A549 (cell line): ENCODE data around the gene ABL1. TPM values are rescaled to one million over a fixed set of nuclear protein-coding genes. Genes with fewer than 3 reads are reported as not detected.

Source experiments
- ATAC-seq, 2 experiments: fragments of 200-7000 bp in 1 of 2; fragments of >200 bp in 1 of 2; cut with Nextera tagmentation in 1 of 2; cut with Tn5 transposase in 1 of 2; 3 replicates each; pipeline versions ENCODE4 v1.8.0 to v1.9.1; 2018 to 2020; ENCODE audit warnings: mild to moderate bottlenecking in 1 of 2, moderate library complexity in 1 of 2
- CTCF ChIA-PET: fragments of 300-600 bp; sonication (Branson Sonifier 250); formaldehyde crosslinking; extraction: SDS; loops from one replicate; lab custom pipeline; 2021; ENCODE audit warnings: antibody characterized with exemption, inconsistent platforms; lab: Yijun Ruan, JAX
- POLR2A ChIA-PET: fragments of 350-600 bp; formaldehyde crosslinking; extraction: SDS; loops from one replicate; lab custom pipeline; 2021; ENCODE audit warnings: antibody characterized with exemption, inconsistent platforms; lab: Yijun Ruan, JAX
- DNase-seq, 2 experiments: peaks; one replicate each; pipeline versions ENCODE4 v3.0.0 to v3.0.0-alpha.2; 2011 to 2016; ENCODE audit warnings: low read depth in 1 of 2, low spot score in 1 of 2
- FAIRE-seq: peaks from 2 replicates; lab custom pipeline; 2011; peaks lifted over from hg19 to GRCh38; lab: Jason Lieb, UNC
- H3K27ac ChIP-seq, 2 experiments: fragments of >200 bp; sonication (Bioruptor Twin); formaldehyde crosslinking; 3 replicates each; pipeline ENCODE4 v1.5.1; 2016 to 2017
- H3K4me1 ChIP-seq: fragments of >200 bp; sonication (Bioruptor Twin); formaldehyde crosslinking; 3 replicates; pipeline ENCODE4 v1.6.1; 2016
- H3K4me2 ChIP-seq: fragments of >200 bp; sonication (Bioruptor Twin); formaldehyde crosslinking; 3 replicates; pipeline ENCODE4 v1.6.1; 2016
- H3K4me3 ChIP-seq: fragments of >200 bp; sonication (Bioruptor Twin); formaldehyde crosslinking; 3 replicates; pipeline ENCODE4 v1.5.1; 2016
- H3K9me3 ChIP-seq: fragments of >200 bp; sonication (Bioruptor Twin); formaldehyde crosslinking; 3 replicates; pipeline ENCODE4 v1.6.1; 2016
- BHLHE40 ChIP-seq: IDR thresholded peaks from 2 replicates; pipeline ENCODE4 v1.6.1; 2012; ENCODE audit warnings: low read depth, low read length, inconsistent platforms
- CBX8 ChIP-seq: fragments of 200-600 bp; sonication (generic); IDR thresholded peaks from 2 replicates; pipeline ENCODE4 v1.6.1; 2016
- CEBPB ChIP-seq, 2 experiments: fragments of >200 bp in 1 of 2; sonication (Bioruptor Twin) in 1 of 2; formaldehyde crosslinking in 1 of 2; IDR thresholded peaks; 2 replicates each; pipeline ENCODE4 v1.6.1; 2012 to 2016
- CHD2 ChIP-seq: fragments of 150-350 bp; IDR thresholded peaks from 2 replicates; pipeline ENCODE4 v1.6.1; 2014; ENCODE audit warnings: low read length; ENCODE audit not compliant: partially characterized antibody
- CHD4 ChIP-seq: fragments of 200-600 bp; sonication (generic); IDR thresholded peaks from 2 replicates; pipeline ENCODE4 v1.6.1; 2016; ENCODE audit warnings: antibody characterized with exemption, mild to moderate bottlenecking, borderline replicate concordance
- CTCF ChIP-seq: fragments of >200 bp; sonication (Bioruptor Twin); formaldehyde crosslinking; IDR thresholded peaks from 3 replicates; pipeline ENCODE4 v1.5.1; 2016
- EHMT2 ChIP-seq: fragments of 200-600 bp; sonication (generic); IDR thresholded peaks from 2 replicates; pipeline ENCODE4 v1.6.1; 2016; ENCODE audit warnings: antibody characterized with exemption, low read depth, mild to moderate bottlenecking, moderate library complexity
- ESRRA ChIP-seq: fragments of 150-350 bp; IDR thresholded peaks from 2 replicates; pipeline ENCODE4 v1.6.1; 2014; ENCODE audit warnings: mild to moderate bottlenecking, low read length, borderline replicate concordance
- FOSL2 ChIP-seq, 2 experiments: fragments of 450-650 bp in 1 of 2; fragments of >200 bp in 1 of 2; sonication (Bioruptor Twin) in 1 of 2; formaldehyde crosslinking; IDR thresholded peaks; 2 replicates each; pipeline versions ENCODE4 v1.5.0 to v1.6.1; 2016 to 2020; ENCODE audit warnings: mild to moderate bottlenecking in 1 of 2, moderate library complexity in 1 of 2
- GATA3 ChIP-seq: IDR thresholded peaks from 2 replicates; pipeline ENCODE4 v1.6.1; 2012; ENCODE audit warnings: borderline replicate concordance
- HES2 ChIP-seq: fragments of >200 bp; sonication (Bioruptor Twin); formaldehyde crosslinking; IDR thresholded peaks from 2 replicates; pipeline ENCODE4 v1.6.1; 2016
- HOXB5 ChIP-seq: fragments of 250-450 bp; sonication (Bioruptor Pico); IDR thresholded peaks from 2 replicates; pipeline ENCODE4 v1.5.0; 2020; ENCODE audit warnings: mild to moderate bottlenecking, moderate library complexity
- MAFK ChIP-seq: fragments of 450-650 bp; IDR thresholded peaks from 2 replicates; pipeline ENCODE4 v1.6.1; 2014; ENCODE audit not compliant: partially characterized antibody
- NFE2L2 ChIP-seq: fragments of 150-350 bp; conservative IDR thresholded peaks from 2 replicates; pipeline ENCODE4 v1.6.1; 2014; ENCODE audit warnings: low read length
- POLR2A ChIP-seq: IDR thresholded peaks from 2 replicates; pipeline ENCODE4 v1.6.1; 2012; ENCODE audit warnings: mild to moderate bottlenecking, low read length
- RAD21 ChIP-seq, 2 experiments: fragments of >200 bp in 1 of 2; sonication (Bioruptor Twin) in 1 of 2; formaldehyde crosslinking in 1 of 2; IDR thresholded peaks in 1 of 2; conservative IDR thresholded peaks in 1 of 2; 2 replicates in 1 of 2; 3 replicates in 1 of 2; pipeline ENCODE4 v1.6.1; 2012 to 2018; ENCODE audit warnings: inconsistent platforms in 1 of 2
- RARB ChIP-seq: fragments of 250-450 bp; sonication (Bioruptor Pico); IDR thresholded peaks from 2 replicates; pipeline ENCODE4 v1.8.0; 2021; ENCODE audit warnings: mild to moderate bottlenecking, moderate library complexity
- SMC3 ChIP-seq: fragments of >200 bp; sonication (Bioruptor Twin); formaldehyde crosslinking; IDR thresholded peaks from 3 replicates; pipeline ENCODE4 v1.6.1; 2018; ENCODE audit warnings: inconsistent platforms
- TFCP2L1 ChIP-seq: fragments of 250-450 bp; sonication (Bioruptor Pico); IDR thresholded peaks from 2 replicates; pipeline ENCODE4 v1.5.0; 2021; ENCODE audit warnings: mild to moderate bottlenecking
- TP53 ChIP-seq: fragments of 250-450 bp; sonication (Bioruptor Pico); IDR thresholded peaks from 2 replicates; pipeline ENCODE4 v1.5.0; 2021; ENCODE audit warnings: mild to moderate bottlenecking, moderate library complexity
- USF2 ChIP-seq: fragments of 450-650 bp; IDR thresholded peaks from 2 replicates; pipeline ENCODE4 v1.6.1; 2014; ENCODE audit warnings: antibody characterized with exemption
- ZFP36 ChIP-seq: fragments of 450-650 bp; IDR thresholded peaks from 2 replicates; pipeline ENCODE4 v1.6.1; 2014; ENCODE audit warnings: borderline replicate concordance; ENCODE audit not compliant: partially characterized antibody
- ZNF302 ChIP-seq: fragments of 250-450 bp; sonication (Bioruptor Pico); IDR thresholded peaks from 2 replicates; pipeline ENCODE4 v1.9.0; 2021; ENCODE audit warnings: inconsistent platforms, mild to moderate bottlenecking, moderate library complexity
- WGBS: methylation state at CpG from one replicate; pipeline ENCODE4 v1.1.6; 2017; ENCODE audit errors: missing lambda C conversion rate; 5-methylcytosine and 5-hydroxymethylcytosine counted together
- polyA plus RNA-seq, 4 experiments: library from polyadenylated mRNA; depleted of rRNA in 3 of 4; stranded (reverse); fragments of >200 nt; fragmentation: RNase III in 1 of 4; extraction: RNeasy Plus Mini Kit Qiagen cat#74134 plus additional on column Dnase treatment in 1 of 4; gene quantifications; 2 replicates in 3 of 4; 3 replicates in 1 of 4; pipeline ENCODE4 v1.2.3, GENCODE V29; 2011 to 2017
- TF ChIP-seq, protein P1 (sequence below): fragments of 250-450 bp; sonication (Bioruptor Pico); IDR thresholded peaks from 2 replicates; pipeline ENCODE4 v1.5.0; 2020; ENCODE audit warnings: low read depth, mild to moderate bottlenecking, moderate library complexity
- TF ChIP-seq, protein P2 (sequence below): fragments of >200 bp; sonication (Bioruptor Twin); formaldehyde crosslinking; IDR thresholded peaks from 3 replicates; pipeline ENCODE4 v1.6.1; 2016

Gene ABL1
- polyA plus RNA-seq, 2 of the 4 experiments (the other 2 are of a cell fraction) = 26.5 to 32.4 TPM

GRCh38 chr9:130849356-130849755 lies 14.3 kb downstream of the ABL1 start:
- no peak overlapping the region for H3K4me2 ChIP-seq
- WGBS = 93% methylated on average over 9 of the region's 9 CpGs
- FAIRE-seq = no peak
- peaks cover 54% of the 10 kb centered on the region for H3K4me1 ChIP-seq
- ChIA-PET CTCF (interaction anchor here (1.1 to 28.2 kb wide), 2 partner anchors 15 to 19 kb away, joined by 3 to 397 read pairs; no protein-coding TSS in a partner anchor), POLR2A (no interaction called here)
- DNase-seq = no peak
- no peak for TF ChIP-seq ESRRA
- no peak for TF ChIP-seq CEBPB (IDR thresholded peaks at IDR 0.05)
- ATAC-seq = no peak
- no peaks in the 10 kb centered on the region for H3K9me3 ChIP-seq
- no peak overlapping the region for H3K4me3 ChIP-seq
- H3K27ac ChIP-seq = peak overlapping the region in 1 of 2 experiments; percentile 61; a peak in 2 of 6 replicates

GRCh38 chr9:130852801-130853200 lies 17.7 kb downstream of the ABL1 start:
- no peak for FAIRE-seq
- no peak for DNase-seq
- 94% methylated on average over 7 of the region's 7 CpGs for WGBS
- Histone ChIP-seq H3K9me3 (no peaks in the 10 kb centered on the region), H3K4me3 (no peak overlapping the region), H3K4me1 (peaks cover 34% of the 10 kb centered on the region), H3K4me2 (no peak overlapping the region), H3K27ac (no peak overlapping the region)
- TF ChIP-seq USF2 = no peak
- no peak for TF ChIP-seq MAFK
- no peak for TF ChIP-seq RARB
- no peak for TF ChIP-seq ZNF302 (CRISPR knock-in tag)
- TF ChIP-seq ZFP36 = no peak
- TF ChIP-seq GATA3 = no peak
- no peak for ATAC-seq
- CTCF ChIA-PET = interaction anchor here (0.6 to 28.2 kb wide), 8 partner anchors 11 to 1174 kb away, joined by 3 to 397 read pairs (median 5); no protein-coding TSS in a partner anchor
- POLR2A ChIA-PET = no interaction called here

DNA sequence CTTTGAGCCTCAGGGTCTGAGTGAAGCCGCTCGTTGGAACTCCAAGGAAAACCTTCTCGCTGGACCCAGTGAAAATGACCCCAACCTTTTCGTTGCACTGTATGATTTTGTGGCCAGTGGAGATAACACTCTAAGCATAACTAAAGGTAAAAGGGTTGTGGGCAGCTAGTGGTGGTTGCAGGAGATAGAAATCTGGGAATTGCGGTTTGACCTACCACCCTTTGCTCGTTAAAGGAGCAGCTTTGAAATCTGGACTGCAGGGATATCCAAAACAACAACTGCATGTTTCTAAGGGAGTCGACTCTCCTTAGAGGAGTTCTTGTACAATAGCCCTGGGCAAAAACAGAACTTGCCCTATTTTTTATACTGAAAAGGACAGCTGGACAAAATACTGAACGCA lies 19.0 kb downstream of the ABL1 start:
- POLR2A ChIA-PET = no interaction called here
- WGBS = 86% methylated on average over 8 of the region's 8 CpGs
- CTCF ChIA-PET = interaction anchor here (0.6 to 28.2 kb wide), 9 partner anchors 8 to 394 kb away, joined by 3 to 397 read pairs (median 4); no protein-coding TSS in a partner anchor
- FAIRE-seq (no peak), ATAC-seq (no peak), DNase-seq (no peak)
- H3K27ac ChIP-seq = no peak overlapping the region
- TF ChIP-seq POLR2A = no peak
- TF ChIP-seq TFCP2L1 (CRISPR knock-in tag) = no peak
- TF ChIP-seq RAD21 (conservative IDR thresholded peaks at IDR 0.05 in 1 of 2, IDR thresholded peaks at IDR 0.05 in 1 of 2) = no peak
- TF ChIP-seq, protein P1, sequence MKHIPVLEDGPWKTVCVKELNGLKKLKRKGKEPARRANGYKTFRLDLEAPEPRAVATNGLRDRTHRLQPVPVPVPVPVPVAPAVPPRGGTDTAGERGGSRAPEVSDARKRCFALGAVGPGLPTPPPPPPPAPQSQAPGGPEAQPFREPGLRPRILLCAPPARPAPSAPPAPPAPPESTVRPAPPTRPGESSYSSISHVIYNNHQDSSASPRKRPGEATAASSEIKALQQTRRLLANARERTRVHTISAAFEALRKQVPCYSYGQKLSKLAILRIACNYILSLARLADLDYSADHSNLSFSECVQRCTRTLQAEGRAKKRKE = no peak
- TF ChIP-seq NFE2L2 = no peak
- TF ChIP-seq FOSL2 (IDR thresholded peaks at IDR 0.05) = no peak
- TF ChIP-seq FOSL2 (CRISPR knock-in tag; IDR thresholded peaks at IDR 0.05) = no peak
- TF ChIP-seq CHD4 = no peak
- TF ChIP-seq, protein P2, sequence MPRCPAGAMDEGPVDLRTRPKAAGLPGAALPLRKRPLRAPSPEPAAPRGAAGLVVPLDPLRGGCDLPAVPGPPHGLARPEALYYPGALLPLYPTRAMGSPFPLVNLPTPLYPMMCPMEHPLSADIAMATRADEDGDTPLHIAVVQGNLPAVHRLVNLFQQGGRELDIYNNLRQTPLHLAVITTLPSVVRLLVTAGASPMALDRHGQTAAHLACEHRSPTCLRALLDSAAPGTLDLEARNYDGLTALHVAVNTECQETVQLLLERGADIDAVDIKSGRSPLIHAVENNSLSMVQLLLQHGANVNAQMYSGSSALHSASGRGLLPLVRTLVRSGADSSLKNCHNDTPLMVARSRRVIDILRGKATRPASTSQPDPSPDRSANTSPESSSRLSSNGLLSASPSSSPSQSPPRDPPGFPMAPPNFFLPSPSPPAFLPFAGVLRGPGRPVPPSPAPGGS = no peak
- TF ChIP-seq CBX8 = no peak
- no peak for TF ChIP-seq EHMT2
- no peak for TF ChIP-seq SMC3
- no peak for TF ChIP-seq BHLHE40
- no peak for TF ChIP-seq HOXB5 (CRISPR knock-in tag)
- no peak for TF ChIP-seq HES2
- TF ChIP-seq CTCF = no peak
- TF ChIP-seq TP53 (CRISPR knock-in tag) = no peak
- TF ChIP-seq ZFP36 = no peak
- TF ChIP-seq USF2 = no peak
- TF ChIP-seq CHD2 = no peak
- H3K4me2 ChIP-seq = no peak overlapping the region
- peaks cover 33% of the 10 kb centered on the region for H3K4me1 ChIP-seq
- H3K9me3 ChIP-seq = no peaks in the 10 kb centered on the region
- no peak overlapping the region for H3K4me3 ChIP-seq
